ENCODE results near the gene IQCM.

IQCM gene

DNA sequence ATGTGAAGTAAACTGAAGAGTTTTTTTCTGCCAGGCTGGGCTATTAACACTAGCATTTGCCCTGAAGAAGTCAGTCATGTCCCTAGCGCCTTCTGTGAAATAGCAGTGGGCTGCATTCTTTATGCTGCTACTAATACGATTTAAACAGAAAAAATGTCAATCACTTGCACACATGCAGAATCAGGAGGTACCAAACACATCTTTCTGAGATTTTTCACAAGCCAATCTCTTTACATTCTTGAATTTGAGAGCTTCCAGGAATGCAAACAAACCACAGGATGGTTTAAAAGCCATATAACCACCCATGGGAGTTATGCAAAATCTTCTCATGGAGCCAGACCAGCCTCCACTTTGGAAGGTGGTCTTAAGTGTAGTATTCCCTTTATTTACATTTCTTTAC lies 220.1 kb downstream of the IQCM start:
- no peak for DNase-seq
- Histone ChIP-seq H3K4me1 (ENCODE audit: control extremely low read depth in 1 of 4, control insufficient read depth in 4 of 4, insufficient read depth in 4 of 4, low read length in 3 of 4) (no peaks in the 10 kb centered on the region), H3K27me3 (replicated peaks in 2 of 5; ENCODE audit: control insufficient read depth in 4 of 5, insufficient read depth in 5 of 5, low read length in 4 of 5) (no peaks in the 10 kb centered on the region), H3K36me3 (ENCODE audit: control insufficient read depth in 4 of 4, insufficient read depth in 4 of 4, low read length in 3 of 4) (no peaks in the 10 kb centered on the region), H3K9me3 (ENCODE audit: control extremely low read depth in 1 of 5, control insufficient read depth in 4 of 5, insufficient read depth in 2 of 5, low read depth in 1 of 5, low read length in 4 of 5) (no peaks in the 10 kb centered on the region), H3K4me3 (ENCODE audit: control insufficient read depth in 1 of 7, extremely low read depth in 1 of 7, insufficient read depth in 4 of 7, low read depth in 2 of 7, low read length in 6 of 7) (no peak overlapping the region), H3K27ac (ENCODE audit: insufficient read depth in 1 of 2, low read depth in 1 of 2, low read length in 2 of 2, poor library complexity in 1 of 2, severe bottlenecking in 2 of 2) (no peak overlapping the region)
- ChIA-PET POLR2A (no interaction called here), CTCF (no interaction called here)
- 83% methylated on average over 2 of the region's 2 CpGs for WGBS (ENCODE audit: insufficient coverage)

GRCh38 chr4:149589826-149590225 lies 225.8 kb downstream of the IQCM start:
- Histone ChIP-seq H3K9me3 (ENCODE audit: control extremely low read depth in 1 of 5, control insufficient read depth in 4 of 5, insufficient read depth in 2 of 5, low read depth in 1 of 5, low read length in 4 of 5) (peaks cover 0 to 1% (median 0%) of the 10 kb centered on the region in 5 experiments), H3K36me3 (ENCODE audit: control insufficient read depth in 4 of 4, insufficient read depth in 4 of 4, low read length in 3 of 4) (no peaks in the 10 kb centered on the region), H3K4me3 (ENCODE audit: control insufficient read depth in 1 of 7, extremely low read depth in 1 of 7, insufficient read depth in 4 of 7, low read depth in 2 of 7, low read length in 6 of 7) (no peak overlapping the region), H3K4me1 (ENCODE audit: control extremely low read depth in 1 of 4, control insufficient read depth in 4 of 4, insufficient read depth in 4 of 4, low read length in 3 of 4) (no peaks in the 10 kb centered on the region), H3K27me3 (replicated peaks in 2 of 5; ENCODE audit: control insufficient read depth in 4 of 5, insufficient read depth in 5 of 5, low read length in 4 of 5) (no peaks in the 10 kb centered on the region), H3K27ac (ENCODE audit: insufficient read depth in 1 of 2, low read depth in 1 of 2, low read length in 2 of 2, poor library complexity in 1 of 2, severe bottlenecking in 2 of 2) (no peak overlapping the region)
- no CpG with 5 or more reads among the region's 1 CpG for WGBS (ENCODE audit: insufficient coverage)
- ChIA-PET CTCF (no interaction called here), POLR2A (no interaction called here)
- DNase-seq = no peak

DNA sequence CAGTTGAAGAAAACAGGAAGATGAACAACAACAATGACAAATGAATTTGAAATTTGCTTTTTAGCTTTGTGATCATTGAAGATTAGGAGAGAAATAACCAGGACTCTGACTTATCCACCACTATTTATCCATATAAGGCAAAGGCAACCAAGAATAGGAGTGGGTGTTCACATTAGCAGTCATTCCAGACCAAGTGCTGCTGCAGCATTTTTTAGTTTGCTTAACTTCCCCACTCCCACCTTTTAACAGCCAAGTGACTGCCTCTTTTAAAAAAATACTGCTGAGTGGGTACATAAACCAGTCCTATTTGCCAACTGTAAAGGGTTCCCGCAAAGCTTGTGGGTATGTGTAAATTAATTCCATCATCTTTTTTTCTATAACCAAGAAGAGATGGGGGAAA lies 230.9 kb downstream of the IQCM start:
- ChIA-PET POLR2A (no interaction called here), CTCF (no interaction called here)
- H3K9me3 ChIP-seq (ENCODE audit: control extremely low read depth in 1 of 5, control insufficient read depth in 4 of 5, insufficient read depth in 2 of 5, low read depth in 1 of 5, low read length in 4 of 5) = peaks cover 0 to 1% (median 0%) of the 10 kb centered on the region in 5 experiments
- no peaks in the 10 kb centered on the region for H3K4me1 ChIP-seq (ENCODE audit: control extremely low read depth in 1 of 4, control insufficient read depth in 4 of 4, insufficient read depth in 4 of 4, low read length in 3 of 4)
- H3K27ac ChIP-seq (ENCODE audit: insufficient read depth in 1 of 2, low read depth in 1 of 2, low read length in 2 of 2, poor library complexity in 1 of 2, severe bottlenecking in 2 of 2) = no peak overlapping the region
- H3K4me3 ChIP-seq (ENCODE audit: control insufficient read depth in 1 of 7, extremely low read depth in 1 of 7, insufficient read depth in 4 of 7, low read depth in 2 of 7, low read length in 6 of 7) = no peak overlapping the region
- H3K27me3 ChIP-seq (replicated peaks in 2 of 5; ENCODE audit: control insufficient read depth in 4 of 5, insufficient read depth in 5 of 5, low read length in 4 of 5) = no peaks in the 10 kb centered on the region
- WGBS (ENCODE audit: insufficient coverage) = no CpG with 5 or more reads among the region's 1 CpG
- no peak for DNase-seq
- no peaks in the 10 kb centered on the region for H3K36me3 ChIP-seq (ENCODE audit: control insufficient read depth in 4 of 4, insufficient read depth in 4 of 4, low read length in 3 of 4)

GRCh38 chr4:149574971-149575370 lies 240.7 kb downstream of the IQCM start:
- ChIA-PET CTCF (no interaction called here), POLR2A (no interaction called here)
- 87% methylated on average over 3 of the region's 4 CpGs for WGBS (ENCODE audit: insufficient coverage)
- Histone ChIP-seq H3K4me3 (ENCODE audit: control insufficient read depth in 1 of 7, extremely low read depth in 1 of 7, insufficient read depth in 4 of 7, low read depth in 2 of 7, low read length in 6 of 7) (no peak overlapping the region), H3K9me3 (ENCODE audit: control extremely low read depth in 1 of 5, control insufficient read depth in 4 of 5, insufficient read depth in 2 of 5, low read depth in 1 of 5, low read length in 4 of 5) (no peaks in the 10 kb centered on the region), H3K36me3 (ENCODE audit: control insufficient read depth in 4 of 4, insufficient read depth in 4 of 4, low read length in 3 of 4) (no peaks in the 10 kb centered on the region), H3K4me1 (ENCODE audit: control extremely low read depth in 1 of 4, control insufficient read depth in 4 of 4, insufficient read depth in 4 of 4, low read length in 3 of 4) (no peaks in the 10 kb centered on the region), H3K27me3 (replicated peaks in 2 of 5; ENCODE audit: control insufficient read depth in 4 of 5, insufficient read depth in 5 of 5, low read length in 4 of 5) (no peaks in the 10 kb centered on the region), H3K27ac (ENCODE audit: insufficient read depth in 1 of 2, low read depth in 1 of 2, low read length in 2 of 2, poor library complexity in 1 of 2, severe bottlenecking in 2 of 2) (no peak overlapping the region)
- DNase-seq = no peak

DNA sequence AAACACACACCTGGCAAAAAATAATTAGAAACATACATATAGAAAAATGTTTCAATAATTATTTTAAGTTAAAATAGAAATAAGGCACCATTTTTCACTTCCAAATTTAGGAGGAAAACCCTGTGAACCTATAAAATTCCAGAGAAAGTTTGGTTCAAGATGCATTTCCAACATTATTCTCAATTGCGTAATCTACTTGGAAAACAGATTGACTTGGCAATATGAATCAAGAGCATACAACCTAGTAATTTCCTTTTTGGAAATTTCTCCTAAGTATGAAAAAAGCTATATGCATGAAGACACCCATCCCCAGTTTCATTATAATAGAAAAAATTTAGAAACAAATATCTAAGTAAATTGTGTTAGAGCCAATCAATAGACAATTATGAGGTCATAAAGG lies 242.9 kb downstream of the IQCM start:
- Histone ChIP-seq H3K27ac (ENCODE audit: insufficient read depth in 1 of 2, low read depth in 1 of 2, low read length in 2 of 2, poor library complexity in 1 of 2, severe bottlenecking in 2 of 2) (no peak overlapping the region), H3K4me1 (ENCODE audit: control extremely low read depth in 1 of 4, control insufficient read depth in 4 of 4, insufficient read depth in 4 of 4, low read length in 3 of 4) (no peaks in the 10 kb centered on the region), H3K9me3 (ENCODE audit: control extremely low read depth in 1 of 5, control insufficient read depth in 4 of 5, insufficient read depth in 2 of 5, low read depth in 1 of 5, low read length in 4 of 5) (no peaks in the 10 kb centered on the region), H3K27me3 (replicated peaks in 2 of 5; ENCODE audit: control insufficient read depth in 4 of 5, insufficient read depth in 5 of 5, low read length in 4 of 5) (no peaks in the 10 kb centered on the region), H3K4me3 (ENCODE audit: control insufficient read depth in 1 of 7, extremely low read depth in 1 of 7, insufficient read depth in 4 of 7, low read depth in 2 of 7, low read length in 6 of 7) (no peak overlapping the region), H3K36me3 (ENCODE audit: control insufficient read depth in 4 of 4, insufficient read depth in 4 of 4, low read length in 3 of 4) (no peaks in the 10 kb centered on the region)
- no peak for DNase-seq
- POLR2A ChIA-PET = no interaction called here
- CTCF ChIA-PET = no interaction called here
- no CpG with 5 or more reads among the region's 1 CpG for WGBS (ENCODE audit: insufficient coverage)

DNA sequence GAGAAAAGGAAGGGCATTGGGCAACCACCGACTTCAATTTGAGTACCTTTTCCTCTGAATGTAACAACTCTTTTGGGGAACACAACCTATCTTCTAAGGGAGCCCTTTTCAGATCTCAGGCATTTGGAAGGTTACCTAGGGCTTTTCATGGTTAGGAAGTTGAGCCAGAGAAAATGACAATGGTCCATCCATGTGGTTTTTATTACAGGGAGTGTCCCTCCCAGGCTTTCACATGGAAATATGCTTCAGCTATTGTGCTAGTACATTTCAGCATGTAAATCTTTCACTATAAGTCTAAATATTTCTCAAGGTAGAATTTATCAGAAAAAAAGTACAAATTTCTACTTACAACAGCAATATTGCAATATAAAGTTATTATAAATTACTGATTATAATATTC lies 259.8 kb downstream of the IQCM start:
- WGBS (ENCODE audit: insufficient coverage) = no CpG with 5 or more reads among the region's 1 CpG
- POLR2A ChIA-PET = no interaction called here
- H3K36me3 ChIP-seq (ENCODE audit: control insufficient read depth in 4 of 4, insufficient read depth in 4 of 4, low read length in 3 of 4) = no peaks in the 10 kb centered on the region

DNA sequence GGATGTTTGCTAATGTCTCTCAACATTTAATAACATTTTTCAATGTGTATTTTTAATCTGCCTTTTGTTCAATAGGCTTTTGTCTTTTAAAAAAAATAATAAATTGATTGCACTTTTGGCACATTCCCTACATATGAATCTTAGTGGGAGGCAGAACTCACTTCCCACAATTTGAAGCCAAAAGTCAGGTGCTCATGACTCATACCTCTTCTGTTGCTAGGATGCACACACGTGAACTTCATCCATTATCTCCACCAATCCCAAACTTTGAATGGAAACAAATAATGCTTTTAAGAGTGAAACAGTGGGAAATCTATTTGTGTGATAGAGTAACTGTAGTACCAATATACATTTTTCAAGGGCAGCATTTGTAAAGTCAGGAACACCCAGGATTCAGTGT lies 260.5 kb downstream of the IQCM start:
- ChIA-PET POLR2A (no interaction called here), CTCF (no interaction called here)
- no peak overlapping the region for H3K27ac ChIP-seq (ENCODE audit: insufficient read depth in 1 of 2, low read depth in 1 of 2, low read length in 2 of 2, poor library complexity in 1 of 2, severe bottlenecking in 2 of 2)
- no peaks in the 10 kb centered on the region for H3K4me1 ChIP-seq (ENCODE audit: control extremely low read depth in 1 of 4, control insufficient read depth in 4 of 4, insufficient read depth in 4 of 4, low read length in 3 of 4)
- no peaks in the 10 kb centered on the region for H3K27me3 ChIP-seq (replicated peaks in 2 of 5; ENCODE audit: control insufficient read depth in 4 of 5, insufficient read depth in 5 of 5, low read length in 4 of 5)
- WGBS (ENCODE audit: insufficient coverage) = no CpG with 5 or more reads among the region's 1 CpG
- H3K9me3 ChIP-seq (ENCODE audit: control extremely low read depth in 1 of 5, control insufficient read depth in 4 of 5, insufficient read depth in 2 of 5, low read depth in 1 of 5, low read length in 4 of 5) = no peaks in the 10 kb centered on the region
- H3K36me3 ChIP-seq (ENCODE audit: control insufficient read depth in 4 of 4, insufficient read depth in 4 of 4, low read length in 3 of 4) = no peaks in the 10 kb centered on the region
- DNase-seq = no peak
- H3K4me3 ChIP-seq (ENCODE audit: control insufficient read depth in 1 of 7, extremely low read depth in 1 of 7, insufficient read depth in 4 of 7, low read depth in 2 of 7, low read length in 6 of 7) = no peak overlapping the region

More for the DNA sequence above, 259.8 kb downstream of the IQCM start:
- Histone ChIP-seq H3K27me3 (replicated peaks in 2 of 5; ENCODE audit: control insufficient read depth in 4 of 5, insufficient read depth in 5 of 5, low read length in 4 of 5) (no peaks in the 10 kb centered on the region), H3K4me3 (ENCODE audit: control insufficient read depth in 1 of 7, extremely low read depth in 1 of 7, insufficient read depth in 4 of 7, low read depth in 2 of 7, low read length in 6 of 7) (no peak overlapping the region), H3K9me3 (ENCODE audit: control extremely low read depth in 1 of 5, control insufficient read depth in 4 of 5, insufficient read depth in 2 of 5, low read depth in 1 of 5, low read length in 4 of 5) (no peaks in the 10 kb centered on the region), H3K27ac (ENCODE audit: insufficient read depth in 1 of 2, low read depth in 1 of 2, low read length in 2 of 2, poor library complexity in 1 of 2, severe bottlenecking in 2 of 2) (no peak overlapping the region), H3K4me1 (ENCODE audit: control extremely low read depth in 1 of 4, control insufficient read depth in 4 of 4, insufficient read depth in 4 of 4, low read length in 3 of 4) (no peaks in the 10 kb centered on the region)
- no peak for DNase-seq
- CTCF ChIA-PET = no interaction called here
